Measurements from ENCODE around the gene SCAMP5. TPM values are rescaled to one million over a fixed set of nuclear protein-coding genes. Genes with fewer than 3 reads are reported as not detected.

Gene SCAMP5
- total RNA-seq, 2 donors from 2014 or later, result 21.9 to 33.5 TPM

DNA sequence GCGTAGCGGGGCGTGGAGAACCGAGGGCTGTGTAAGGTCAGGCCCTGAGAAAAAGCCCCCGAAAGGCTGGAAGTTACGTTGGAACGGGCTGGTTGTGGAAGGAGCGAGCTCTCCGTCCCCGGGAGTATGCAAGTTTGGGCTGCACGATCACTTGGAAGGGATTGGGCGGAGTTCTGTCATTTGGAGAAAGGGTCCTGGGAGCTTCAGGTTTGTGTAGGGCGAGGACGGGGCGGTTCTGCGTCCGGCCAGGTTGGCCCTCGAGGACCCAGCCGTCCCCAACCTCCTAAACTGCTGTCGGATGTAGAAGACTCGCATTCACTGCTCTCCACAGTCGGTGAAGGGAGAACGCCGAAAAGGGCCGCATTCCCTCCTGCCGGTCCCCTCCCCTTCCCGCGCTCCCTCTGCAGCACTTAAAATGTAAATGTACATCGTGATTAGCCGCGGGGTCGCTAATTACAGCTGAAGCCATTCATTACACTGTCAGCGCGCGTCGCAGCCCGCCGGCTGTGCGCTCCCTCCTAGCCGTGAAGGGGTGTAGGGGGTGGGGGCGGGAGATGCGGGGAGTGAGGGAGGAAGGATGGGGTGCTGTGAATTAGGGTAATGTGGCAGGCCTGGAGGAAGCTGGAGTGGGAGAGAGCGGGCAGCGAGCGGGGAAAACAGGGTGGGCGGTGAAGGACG, 36.3 kb upstream of the SCAMP5 start:
- no peaks in the 10 kb centered on the region for H3K9me3 ChIP-seq (ENCODE audit: control insufficient read depth, low read length)
- TF ChIP-seq CTCF (conservative IDR thresholded peaks at IDR 0.05), result no peak
- peaks cover 66% of the 10 kb centered on the region for H3K27me3 ChIP-seq (ENCODE audit: control insufficient read depth, insufficient read depth, low read length, poor library complexity, severe bottlenecking)
- Mint-ChIP-seq H3K4me1 (peaks cover 22% of the 10 kb centered on the region), H3K9me3 (no peaks in the 10 kb centered on the region), H3K27me3 (ENCODE audit: insufficient read depth) (peaks cover 78% of the 10 kb centered on the region), H3K36me3 (ENCODE audit: low read depth) (no peaks in the 10 kb centered on the region), H3K4me3 (peak overlapping the region; percentile 63), H3K27ac (no peak overlapping the region)
- 3% methylated on average over 15 to 47 of the region's 47 CpGs for WGBS, 2 experiments (ENCODE audit: insufficient coverage in 1 of 2, insufficient read length in 1 of 2)
- H3K27ac ChIP-seq (ENCODE audit: low read depth, low read length), result no peak overlapping the region
- H3K4me3 ChIP-seq (ENCODE audit: low read length), result peak overlapping the region; percentile 81
- H3K36me3 ChIP-seq (ENCODE audit: control insufficient read depth, insufficient read depth, low read length), result no peaks in the 10 kb centered on the region
- DNase-seq, result peak; percentile 80
- H3K4me1 ChIP-seq (ENCODE audit: control insufficient read depth, insufficient read depth, low read length), result peaks cover 9% of the 10 kb centered on the region
- H3K9ac ChIP-seq (ENCODE audit: extremely low read depth, low read length, poor library complexity, severe bottlenecking), result no peak overlapping the region

DNA sequence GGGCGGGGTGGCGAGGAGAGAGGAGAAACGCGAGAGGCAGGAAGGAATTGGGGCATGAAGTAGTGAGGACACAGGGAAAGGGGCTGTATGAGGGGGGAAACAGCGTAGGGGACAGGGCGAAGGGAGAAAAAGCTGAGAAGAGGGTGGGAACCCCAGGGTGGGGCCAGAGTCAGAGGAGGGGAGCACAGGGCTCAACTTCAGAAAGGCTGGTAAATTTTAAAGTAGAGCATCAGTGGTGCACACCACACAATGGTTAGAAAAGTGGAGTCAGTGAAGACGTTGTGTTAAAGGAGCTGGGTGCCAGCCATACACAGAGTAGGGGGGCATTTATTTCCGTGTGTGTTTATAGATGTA, 35.8 kb upstream of the SCAMP5 start:
- Mint-ChIP-seq H3K27ac (no peak overlapping the region), H3K9me3 (no peaks in the 10 kb centered on the region), H3K27me3 (ENCODE audit: insufficient read depth) (peaks cover 78% of the 10 kb centered on the region), H3K36me3 (ENCODE audit: low read depth) (no peaks in the 10 kb centered on the region), H3K4me1 (peaks cover 22% of the 10 kb centered on the region), H3K4me3 (peak overlapping the region; percentile 63)
- no peak for TF ChIP-seq CTCF (conservative IDR thresholded peaks at IDR 0.05)
- no peak for DNase-seq
- H3K27ac ChIP-seq (ENCODE audit: low read depth, low read length), result no peak overlapping the region
- peaks cover 5% of the 10 kb centered on the region for H3K4me1 ChIP-seq (ENCODE audit: control insufficient read depth, insufficient read depth, low read length)
- H3K9ac ChIP-seq (ENCODE audit: extremely low read depth, low read length, poor library complexity, severe bottlenecking), result no peak overlapping the region
- H3K4me3 ChIP-seq (ENCODE audit: low read length), result no peak overlapping the region
- no peaks in the 10 kb centered on the region for H3K9me3 ChIP-seq (ENCODE audit: control insufficient read depth, low read length)
- H3K27me3 ChIP-seq (ENCODE audit: control insufficient read depth, insufficient read depth, low read length, poor library complexity, severe bottlenecking), result peaks cover 66% of the 10 kb centered on the region
- H3K36me3 ChIP-seq (ENCODE audit: control insufficient read depth, insufficient read depth, low read length), result no peaks in the 10 kb centered on the region
- WGBS, 2 experiments (ENCODE audit: insufficient coverage in 1 of 2, insufficient read length in 1 of 2), result 27 to 28% methylated on average over 6 to 8 of the region's 8 CpGs

- TF ChIP-seq CTCF (conservative IDR thresholded peaks at IDR 0.05), result no peak
- 60 to 94% methylated on average over 1 of the region's 1 CpG for WGBS, 2 experiments (ENCODE audit: insufficient coverage in 1 of 2, insufficient read length in 1 of 2)
- Histone ChIP-seq H3K27ac (ENCODE audit: low read depth, low read length) (no peak overlapping the region), H3K4me1 (ENCODE audit: control insufficient read depth, insufficient read depth, low read length) (peaks cover 3% of the 10 kb centered on the region), H3K4me3 (ENCODE audit: low read length) (no peak overlapping the region), H3K27me3 (ENCODE audit: control insufficient read depth, insufficient read depth, low read length, poor library complexity, severe bottlenecking) (peaks cover 65% of the 10 kb centered on the region), H3K36me3 (ENCODE audit: control insufficient read depth, insufficient read depth, low read length) (no peaks in the 10 kb centered on the region), H3K9ac (ENCODE audit: extremely low read depth, low read length, poor library complexity, severe bottlenecking) (no peak overlapping the region), H3K9me3 (ENCODE audit: control insufficient read depth, low read length) (no peaks in the 10 kb centered on the region)
- no peak for DNase-seq
- no peak overlapping the region for H3K27ac Mint-ChIP-seq
- H3K36me3 Mint-ChIP-seq (ENCODE audit: low read depth), result no peaks in the 10 kb centered on the region
- no peak overlapping the region for H3K4me3 Mint-ChIP-seq
- peaks cover 71% of the 10 kb centered on the region for H3K27me3 Mint-ChIP-seq (ENCODE audit: insufficient read depth)
- no peaks in the 10 kb centered on the region for H3K9me3 Mint-ChIP-seq
- peaks cover 23% of the 10 kb centered on the region for H3K4me1 Mint-ChIP-seq
Measured at GRCh38 chr15:74960286-74960685, 35.1 kb upstream of the SCAMP5 start.

Measured in endodermal cell (in vitro differentiated cells).